KMS-11 (cell line): ENCODE results near the gene OR4N2.
"Not testable (repeated sequence)": the region's sequence is repeated elsewhere in the genome, so short reads cannot be mapped to it uniquely, and the experiment has no call there.

ENCODE experiments used
- H2AFZ ChIP-seq: fragments of 200-600 bp; sonication (generic); 2 replicates; pipeline ENCODE4 v1.6.1; 2016; ENCODE audit warnings: antibody characterized with exemption, mixed run types, low read depth
- H3K27ac ChIP-seq: fragments of 200-600 bp; sonication (generic); 2 replicates; pipeline ENCODE4 v1.6.1; 2016; ENCODE audit warnings: mild to moderate bottlenecking, mixed run types
- H3K27me3 ChIP-seq: fragments of 200-600 bp; sonication (generic); 2 replicates; pipeline ENCODE4 v1.6.1; 2017; ENCODE audit warnings: mild to moderate bottlenecking, low read depth, mixed run types, moderate library complexity; ENCODE audit not compliant: insufficient read depth
- H3K36me3 ChIP-seq: fragments of 200-600 bp; sonication (generic); 2 replicates; pipeline ENCODE4 v1.6.1; 2017; ENCODE audit warnings: mild to moderate bottlenecking, mixed run types; ENCODE audit not compliant: insufficient read depth
- H3K4me1 ChIP-seq: fragments of 200-600 bp; sonication (generic); 2 replicates; pipeline ENCODE4 v1.6.1; 2016; ENCODE audit warnings: mild to moderate bottlenecking, low read depth, mixed run types; ENCODE audit not compliant: poor library complexity, severe bottlenecking
- H3K4me2 ChIP-seq: fragments of 200-600 bp; sonication (generic); 2 replicates; pipeline ENCODE4 v1.7.0; 2016; ENCODE audit warnings: mild to moderate bottlenecking, mixed run types
- H3K4me3 ChIP-seq: fragments of 200-600 bp; sonication (generic); IDR thresholded peaks from 2 replicates; pipeline ENCODE4 v1.6.1; 2017; ENCODE audit warnings: low read depth, low read length, mixed read lengths; ENCODE audit not compliant: insufficient read depth
- H3K79me2 ChIP-seq: fragments of 200-600 bp; sonication (generic); 2 replicates; pipeline ENCODE4 v1.6.1; 2016; ENCODE audit warnings: low read depth, mixed run types; ENCODE audit not compliant: insufficient read depth
- H3K9ac ChIP-seq: fragments of 200-600 bp; sonication (generic); 2 replicates; pipeline ENCODE4 v1.6.1; 2016; ENCODE audit warnings: mild to moderate bottlenecking, mixed run types
- H4K20me1 ChIP-seq: fragments of 200-600 bp; sonication (generic); 2 replicates; pipeline ENCODE4 v1.6.1; 2016; ENCODE audit warnings: mild to moderate bottlenecking, mixed run types; ENCODE audit not compliant: insufficient read depth
- CTCF ChIP-seq: fragments of 200-600 bp; sonication (generic); conservative IDR thresholded peaks from 2 replicates; pipeline ENCODE4 v1.6.1; 2017; ENCODE audit warnings: low read depth, mild to moderate bottlenecking, antibody characterized with exemption, low read length, moderate library complexity, mixed read lengths

Gene OR4N2

GRCh38 chr14:19803470-19803869 is at the start of gene OR4N2:
Gene OR4N2 (plus strand): TSS chr14:19803770. CDS start chr14:19827449, 23,679 bp downstream.
- not testable (repeated sequence) for H3K4me3 ChIP-seq, H3K9ac ChIP-seq, H3K27ac ChIP-seq

GRCh38 chr14:19754172-19754571 is 49.4 kb upstream of the OR4N2 start:
- Histone ChIP-seq H3K4me1 (no peaks in the 10 kb centered on the region), H4K20me1 (no peaks in the 10 kb centered on the region), H3K79me2 (no peaks in the 10 kb centered on the region), H3K4me2 (no peak overlapping the region), H3K9ac (no peak overlapping the region), H2AFZ (no peak overlapping the region), H3K36me3 (no peaks in the 10 kb centered on the region), H3K27me3 (no peaks in the 10 kb centered on the region), H3K27ac (no peak overlapping the region), H3K4me3 (no peak overlapping the region)
- TF ChIP-seq CTCF: no peak

More at GRCh38 chr14:19803470-19803869, at the start of gene OR4N2:
- not testable (repeated sequence) for H2AFZ ChIP-seq, H4K20me1 ChIP-seq, H3K79me2 ChIP-seq, H3K4me2 ChIP-seq, H3K4me1 ChIP-seq, H3K27me3 ChIP-seq, H3K36me3 ChIP-seq

- not testable (repeated sequence) for H3K4me3 ChIP-seq, H3K36me3 ChIP-seq, H2AFZ ChIP-seq, H3K27ac ChIP-seq, H3K27me3 ChIP-seq, H4K20me1 ChIP-seq, H3K79me2 ChIP-seq, H3K4me1 ChIP-seq, H3K4me2 ChIP-seq, H3K9ac ChIP-seq
Observed at GRCh38 chr14:19771491-19771890, 32.1 kb upstream of the OR4N2 start.

GRCh38 chr14:19771895-19772430 is 31.6 kb upstream of the OR4N2 start:
- Histone ChIP-seq H3K27ac (no peak overlapping the region), H4K20me1 (no peaks in the 10 kb centered on the region), H2AFZ (no peak overlapping the region), H3K27me3 (no peaks in the 10 kb centered on the region), H3K4me1 (no peaks in the 10 kb centered on the region), H3K4me3 (no peak overlapping the region), H3K4me2 (no peak overlapping the region), H3K79me2 (no peaks in the 10 kb centered on the region), H3K36me3 (no peaks in the 10 kb centered on the region), H3K9ac (no peak overlapping the region)
- TF ChIP-seq CTCF: no peak

GRCh38 chr14:19772454-19772853 is 31.1 kb upstream of the OR4N2 start:
- H4K20me1 ChIP-seq, H3K27me3 ChIP-seq, H3K36me3 ChIP-seq, H3K27ac ChIP-seq, H3K9ac ChIP-seq, H3K4me1 ChIP-seq, H3K4me2 ChIP-seq, H3K79me2 ChIP-seq, H3K4me3 ChIP-seq, H2AFZ ChIP-seq: not testable (repeated sequence)

- not testable (repeated sequence) for H2AFZ ChIP-seq, H3K27me3 ChIP-seq, H3K36me3 ChIP-seq, H3K9ac ChIP-seq, H3K4me2 ChIP-seq, H3K4me1 ChIP-seq, H3K27ac ChIP-seq, H3K4me3 ChIP-seq, H3K79me2 ChIP-seq, H4K20me1 ChIP-seq
Observed at GRCh38 chr14:19773204-19773603, 30.4 kb upstream of the OR4N2 start, which contains the start of gene OR4M1. Gene OR4M1 (plus strand): TSS chr14:19773504. CDS start chr14:19780323, 6,819 bp downstream.
